Endothelial cell of umbilical vein (primary cell): Measurements from ENCODE around the gene CIITA. TPM values are rescaled to one million over a fixed set of nuclear protein-coding genes. Genes with fewer than 3 reads are reported as not detected.

Experiments
- BruUV-seq: library from RNA; stranded (reverse); fragments of 400-500 nt; replicated peaks from 2 replicates; lab custom pipeline; 2021; lab: Mats Ljungman, UMichigan
- CTCF ChIA-PET: fragments of 300-600, 350-600 bp; sonication (Branson Sonifier 250); formaldehyde crosslinking; loops from one replicate; lab custom pipeline; 2021; ENCODE audit warnings: antibody characterized with exemption, inconsistent platforms; lab: Charles Lee
- POLR2A ChIA-PET: fragments of 300-600, 350-600 bp; sonication (Branson Sonifier 250); formaldehyde crosslinking; loops from one replicate; lab custom pipeline; 2021; ENCODE audit warnings: antibody characterized with exemption, inconsistent platforms; lab: Charles Lee
- DNase-seq: peaks from one replicate; pipeline ENCODE4 v3.0.0-alpha.2; 2011; ENCODE audit warnings: low read depth, low spot score
- FAIRE-seq: peaks from 2 replicates; lab custom pipeline; 2011; peaks lifted over from hg19 to GRCh38; lab: Jason Lieb, UNC
- H2AFZ ChIP-seq: 2 replicates; pipeline ENCODE4 v1.6.0; 2012; ENCODE audit warnings: low read depth, low read length, control low read depth, inconsistent platforms
- H3K27ac ChIP-seq: 2 replicates; pipeline ENCODE4 v1.5.1; 2011; ENCODE audit warnings: low read depth, mild to moderate bottlenecking, control low read depth, low read length, moderate library complexity; ENCODE audit not compliant: insufficient read depth
- H3K27me3 ChIP-seq, 2 experiments: 2 replicates each; pipeline versions ENCODE4 v1.6.0 to v1.6.1; 2011; ENCODE audit warnings: low read length in 2 of 2, mixed read lengths in 1 of 2; ENCODE audit not compliant: control insufficient read depth in 2 of 2, insufficient read depth in 2 of 2
- H3K36me3 ChIP-seq, 2 experiments: 2 replicates in 1 of 2; 3 replicates in 1 of 2; pipeline ENCODE4 v1.5.1; 2011; ENCODE audit warnings: low read length in 2 of 2, mild to moderate bottlenecking in 1 of 2, moderate library complexity in 1 of 2; ENCODE audit not compliant: control insufficient read depth in 2 of 2, insufficient read depth in 2 of 2; ENCODE audit errors: extremely low read depth in 1 of 2
- H3K4me1 ChIP-seq: 3 replicates; pipeline ENCODE4 v1.5.1; 2011; ENCODE audit warnings: mild to moderate bottlenecking, low read length; ENCODE audit not compliant: control insufficient read depth, insufficient read depth; ENCODE audit errors: extremely low read depth
- H3K4me2 ChIP-seq: 2 replicates; pipeline ENCODE4 v1.6.1; 2011; ENCODE audit warnings: low read length, control low read depth, mixed read lengths; ENCODE audit not compliant: insufficient read depth
- H3K4me3 ChIP-seq, 3 experiments: fragments of 200-600 bp in 1 of 3; sonication (generic), shearing (Covaris generic) in 1 of 3; replicated peaks in 1 of 3; 2 replicates each; pipeline ENCODE4 v1.5.1; 2011 to 2016; ENCODE audit warnings: control low read depth in 3 of 3, low read length in 3 of 3, mild to moderate bottlenecking in 2 of 3, inconsistent platforms in 1 of 3, low read depth in 1 of 3, moderate library complexity in 1 of 3; ENCODE audit not compliant: insufficient read depth in 1 of 3
- H3K79me2 ChIP-seq: 2 replicates; pipeline ENCODE4 v1.6.0; 2012; ENCODE audit warnings: low read length, inconsistent platforms; ENCODE audit not compliant: control insufficient read depth, insufficient read depth
- H3K9ac ChIP-seq: replicated peaks from 2 replicates; pipeline ENCODE3; 2011; ENCODE audit warnings: low read length, control low read depth; ENCODE audit not compliant: insufficient read depth; ENCODE audit errors: extremely low read depth
- H3K9me1 ChIP-seq: replicated peaks from 3 replicates; pipeline ENCODE4 v1.6.0; 2011; ENCODE audit warnings: mild to moderate bottlenecking, low read length; ENCODE audit not compliant: control insufficient read depth, insufficient read depth; ENCODE audit errors: extremely low read depth
- H3K9me3 ChIP-seq: replicated peaks from 2 replicates; pipeline ENCODE4 v1.5.1; 2012; ENCODE audit warnings: low read length, inconsistent platforms; ENCODE audit not compliant: control insufficient read depth, insufficient read depth
- H4K20me1 ChIP-seq: replicated peaks from 2 replicates; pipeline ENCODE3; 2011; ENCODE audit warnings: mild to moderate bottlenecking, low read length; ENCODE audit not compliant: control insufficient read depth, insufficient read depth; ENCODE audit errors: extremely low read depth
- CTCF ChIP-seq, 2 donors: IDR thresholded peaks; 1 replicate in 1 of 2; 2 replicates in 1 of 2; pipeline ENCODE4 v1.5.1; 2011; ENCODE audit warnings: low read length in 2 of 2, mild to moderate bottlenecking in 2 of 2, moderate library complexity in 2 of 2, control low read depth in 1 of 2, inconsistent platforms in 1 of 2, low read depth in 1 of 2; ENCODE audit not compliant: insufficient read depth in 1 of 2; ENCODE audit errors: extremely low read depth in 1 of 2
- EZH2 ChIP-seq: IDR thresholded peaks from 2 replicates; pipeline ENCODE4 v1.6.1; 2012; ENCODE audit warnings: borderline replicate concordance, low read depth, mild to moderate bottlenecking, moderate library complexity, low read length, inconsistent platforms; ENCODE audit not compliant: severe bottlenecking
- FOS ChIP-seq: IDR thresholded peaks from 2 replicates; pipeline ENCODE4 v1.6.1; 2011; ENCODE audit warnings: mild to moderate bottlenecking, low read length, moderate library complexity, borderline replicate concordance; ENCODE audit not compliant: insufficient read depth
- GATA2 ChIP-seq: IDR thresholded peaks from 2 replicates; pipeline ENCODE4 v1.7.0; 2011; ENCODE audit warnings: low read depth, mild to moderate bottlenecking, moderate library complexity, mixed read lengths, low read length; ENCODE audit not compliant: insufficient read length, insufficient read depth
- MYC ChIP-seq: IDR thresholded peaks from one replicate; pipeline ENCODE4 v1.6.1; 2011; ENCODE audit warnings: mild to moderate bottlenecking, low read depth, low read length
- POLR2A ChIP-seq: IDR thresholded peaks from 2 replicates; pipeline ENCODE4 v1.6.1; 2012; ENCODE audit warnings: low read depth, mild to moderate bottlenecking, control low read depth, low read length
- POLR2AphosphoS5 ChIP-seq: IDR thresholded peaks from 2 replicates; pipeline ENCODE4 v1.6.1; 2012; ENCODE audit warnings: low read depth, mild to moderate bottlenecking, control low read depth, low read length, moderate library complexity; ENCODE audit not compliant: insufficient read depth
- dilution Hi-C: fragments of 300-500 bp; cut with MboI; formaldehyde crosslinking; loops from one replicate; pipeline ENCODE4 v1.15.0; 2019; ENCODE audit warnings: low sequenced_read_pairs; ENCODE audit not compliant: extremely low pct_ligation_motif_present
- intact Hi-C: fragments of 100-400 bp; cut with micrococcal nuclease; formaldehyde crosslinking; loops from one replicate; pipeline ENCODE4 v1.10.0; 2022
- polyA plus RNA-seq, 4 experiments: library from polyadenylated mRNA; depleted of rRNA in 3 of 4; stranded (reverse) in 3 of 4; unstranded in 1 of 4; fragments of >200 nt; gene quantifications; 2 replicates each; pipeline versions ENCODE4 v1.2.1 to v1.2.3, GENCODE V29; 2011 to 2012; ENCODE audit warnings: missing spikeins in 1 of 4
- total RNA-seq: library from RNA; stranded (reverse); gene quantifications from 2 replicates; pipeline ENCODE4 v1.2.3, GENCODE V29; 2021

The CIITA gene
- total and polyA plus RNA-seq, 2 donors (not counting 3 experiments of a cell fraction or from before 2014, with no cell fraction given) = not detected

DNA sequence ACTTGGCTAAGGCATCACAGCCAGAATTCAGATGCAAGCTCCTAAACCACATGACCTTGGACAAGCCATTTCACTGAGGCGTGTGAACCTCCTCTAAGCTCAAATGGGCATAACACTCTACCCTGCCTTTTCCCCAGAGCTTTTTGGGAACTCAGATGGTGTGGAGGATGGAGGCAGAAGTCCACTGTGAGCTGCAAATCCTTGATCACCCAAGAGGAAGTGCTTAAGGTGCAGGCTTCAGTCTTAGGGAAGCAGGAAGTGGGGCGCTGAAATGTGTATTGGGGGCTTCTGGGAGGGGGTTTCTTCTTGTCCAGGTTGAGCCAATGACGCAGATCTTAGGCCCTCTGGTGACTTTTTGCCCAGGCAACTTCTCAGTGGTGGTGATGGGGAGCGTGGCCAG lies 12.9 kb downstream of the CIITA start:
- Histone ChIP-seq H3K36me3 (no peaks in the 10 kb centered on the region), H3K9me1 (no peaks in the 10 kb centered on the region), H3K9ac (no peak overlapping the region), H3K27me3 (no peaks in the 10 kb centered on the region), H2AFZ (no peak overlapping the region), H3K4me1 (no peaks in the 10 kb centered on the region), H3K27ac (no peak overlapping the region), H3K79me2 (no peaks in the 10 kb centered on the region), H4K20me1 (no peaks in the 10 kb centered on the region), H3K4me3 (no peak overlapping the region), H3K4me2 (no peak overlapping the region), H3K9me3 (no peaks in the 10 kb centered on the region)
- FAIRE-seq (no peak), DNase-seq (no peak)
- TF ChIP-seq EZH2 (no peak), CTCF (IDR thresholded peaks at IDR 0.05; ENCODE audit: extremely low read depth in 1 of 2, insufficient read depth in 1 of 2, low read depth in 1 of 2, low read length in 2 of 2) (no peak), MYC (no peak), POLR2AphosphoS5 (no peak), POLR2A (no peak), FOS (no peak), GATA2 (no peak)
- dilution Hi-C loops (no loop called here), intact Hi-C loops (no loop called here)
- CTCF ChIA-PET = interaction anchor here (1.0 kb wide), 1 partner anchor 29 kb away, joined by 3 read pairs; no protein-coding TSS in a partner anchor
- POLR2A ChIA-PET = no interaction called here
- BruUV-seq = no TSS peak
